GM23338 (cell line): ENCODE measurements around the gene CNOT6. TPM values are rescaled to one million over a fixed set of nuclear protein-coding genes. Genes with fewer than 3 reads are reported as not detected.

Experiments used
- ATAC-seq: fragments of 200-7000 bp; cut with Tn5 transposase; 3 replicates; pipeline ENCODE4 v1.9.1; 2020
- DNase-seq: peaks from one replicate; pipeline ENCODE4 v3.0.0-alpha.2; 2015; ENCODE audit warnings: low spot score
- H2AFZ ChIP-seq: fragments of 200-600 bp; sonication (generic); 2 replicates; pipeline ENCODE4 v1.8.0; 2016; ENCODE audit warnings: antibody characterized with exemption, mild to moderate bottlenecking, moderate library complexity
- H3F3A ChIP-seq: fragments of 200-600 bp; sonication (generic); replicated peaks from 2 replicates; pipeline ENCODE4 v1.8.0; 2017; ENCODE audit warnings: antibody characterized with exemption, mixed run types, low read depth
- H3K27ac ChIP-seq: fragments of 200-600 bp; sonication (generic); 2 replicates; pipeline ENCODE4 v1.6.1; 2016; ENCODE audit warnings: low read depth
- H3K27me3 ChIP-seq: fragments of 200-600 bp; sonication (generic); 2 replicates; pipeline ENCODE4 v1.8.0; 2016; ENCODE audit warnings: mild to moderate bottlenecking, mixed run types, moderate library complexity; ENCODE audit not compliant: insufficient read depth
- H3K36me3 ChIP-seq: fragments of 200-600 bp; sonication (generic); 2 replicates; pipeline ENCODE4 v1.8.0; 2016; ENCODE audit warnings: mild to moderate bottlenecking; ENCODE audit not compliant: insufficient read depth
- H3K4me1 ChIP-seq: fragments of 200-600 bp; sonication (generic); 2 replicates; pipeline ENCODE4 v1.8.0; 2016; ENCODE audit warnings: mild to moderate bottlenecking, moderate library complexity; ENCODE audit not compliant: insufficient read depth
- H3K4me2 ChIP-seq: fragments of 200-600 bp; sonication (generic); 2 replicates; pipeline ENCODE4 v1.7.1; 2017; ENCODE audit warnings: mixed run types
- H3K4me3 ChIP-seq: fragments of 200-600 bp; sonication (generic); 2 replicates; pipeline ENCODE4 v1.6.1; 2016; ENCODE audit warnings: mixed run types
- H3K79me2 ChIP-seq: fragments of 200-600 bp; sonication (generic); replicated peaks from 2 replicates; pipeline ENCODE4 v1.8.0; 2017; ENCODE audit warnings: mild to moderate bottlenecking; ENCODE audit not compliant: insufficient read depth
- H3K9me2 ChIP-seq: fragments of 200-600 bp; sonication (generic); 2 replicates; pipeline ENCODE4 v1.8.0; 2017; ENCODE audit not compliant: insufficient read depth
- H4K20me1 ChIP-seq: fragments of 200-600 bp; sonication (generic); replicated peaks from 2 replicates; pipeline ENCODE4 v1.8.0; 2017; ENCODE audit warnings: mild to moderate bottlenecking; ENCODE audit not compliant: insufficient read depth
- H3K27ac Mint-ChIP-seq: 2 replicates; pipeline ENCODE4 v1.8.0; 2020; ENCODE audit warnings: inconsistent platforms, mild to moderate bottlenecking, moderate library complexity, mixed read lengths
- H3K27me3 Mint-ChIP-seq: 3 replicates; pipeline ENCODE4 v1.8.0; 2022; ENCODE audit warnings: low read depth, mild to moderate bottlenecking, moderate library complexity, mixed read lengths, inconsistent platforms; ENCODE audit not compliant: insufficient read depth, poor library complexity
- H3K36me3 Mint-ChIP-seq: 3 replicates; pipeline ENCODE4 v1.8.0; 2021; ENCODE audit warnings: low read depth, mild to moderate bottlenecking, inconsistent platforms, moderate library complexity, mixed read lengths
- H3K4me1 Mint-ChIP-seq: 3 replicates; pipeline ENCODE4 v1.8.0; 2020; ENCODE audit warnings: mild to moderate bottlenecking, inconsistent platforms, mixed read lengths
- H3K4me3 Mint-ChIP-seq: 3 replicates; pipeline ENCODE4 v1.8.0; 2021; ENCODE audit warnings: moderate library complexity, mild to moderate bottlenecking, inconsistent platforms, mixed read lengths
- H3K9me3 Mint-ChIP-seq: 3 replicates; pipeline ENCODE4 v1.8.0; 2020; ENCODE audit warnings: moderate library complexity, mild to moderate bottlenecking, inconsistent platforms, mixed read lengths
- CREB1 ChIP-seq: fragments of 250-450 bp; sonication (Bioruptor Pico); IDR thresholded peaks from 2 replicates; pipeline ENCODE4 v1.5.0; 2020; ENCODE audit warnings: low read depth, mild to moderate bottlenecking, moderate library complexity
- EZH2 ChIP-seq: fragments of 200-600 bp; sonication (generic); IDR thresholded peaks from one replicate; pipeline ENCODE4 v1.8.0; 2017; ENCODE audit warnings: antibody characterized with exemption, mild to moderate bottlenecking, low read depth; ENCODE audit not compliant: unreplicated experiment
- EZH2phosphoT487 ChIP-seq: fragments of 200-600 bp; sonication (generic); IDR thresholded peaks from one replicate; pipeline ENCODE4 v1.8.1; 2018; ENCODE audit warnings: antibody characterized with exemption; ENCODE audit not compliant: unreplicated experiment
- JUNB ChIP-seq: IDR thresholded peaks from one replicate; pipeline ENCODE4 v1.6.1; 2016; ENCODE audit warnings: antibody characterized with exemption; ENCODE audit not compliant: unreplicated experiment
- POLR2AphosphoS5 ChIP-seq: IDR thresholded peaks from 2 replicates; pipeline ENCODE4 v1.6.1; 2016; ENCODE audit warnings: antibody characterized with exemption, low read depth
- STAT1 ChIP-seq: IDR thresholded peaks from one replicate; pipeline ENCODE4 v1.6.1; 2016; ENCODE audit warnings: antibody characterized with exemption; ENCODE audit not compliant: unreplicated experiment
- ZNF114 ChIP-seq: fragments of 250-450 bp; sonication (Bioruptor Pico); IDR thresholded peaks from 2 replicates; pipeline ENCODE4 v1.5.0; 2020; ENCODE audit warnings: mild to moderate bottlenecking, moderate library complexity
- ZNF331 ChIP-seq: fragments of 250-450 bp; sonication (Bioruptor Pico); IDR thresholded peaks from 2 replicates; pipeline ENCODE4 v1.5.0; 2020; ENCODE audit warnings: low read depth, mild to moderate bottlenecking, moderate library complexity
- polyA plus RNA-seq: library from polyadenylated mRNA; unstranded; fragments of >200 nt; fragmentation: Nextera tagmentation; extraction: Ambion mirVana; gene quantifications from 2 replicates; pipeline ENCODE4 v1.2.1, GENCODE V29; 2016
- total RNA-seq: library from RNA; depleted of rRNA; stranded (reverse); fragments of >200 nt; shearing (Covaris generic); gene quantifications from 2 replicates; pipeline ENCODE4 v1.2.3, GENCODE V29; 2014
- TF ChIP-seq, protein P1 (sequence below), 2 experiments: fragments of 200-600 bp in 1 of 2; sonication (generic) in 1 of 2; conservative IDR thresholded peaks; 2 replicates each; pipeline versions ENCODE4 v1.5.1 to v1.6.1; 2016 to 2017; ENCODE audit warnings: antibody characterized with exemption in 2 of 2, low read depth in 2 of 2, mild to moderate bottlenecking in 2 of 2, moderate library complexity in 1 of 2
- TF ChIP-seq, protein P2 (sequence below): IDR thresholded peaks from 2 replicates; pipeline ENCODE4 v1.6.1; 2016; ENCODE audit warnings: antibody characterized with exemption
- TF ChIP-seq, protein P3 (sequence below): IDR thresholded peaks from one replicate; pipeline ENCODE4 v1.6.1; 2018; ENCODE audit warnings: antibody characterized with exemption; ENCODE audit not compliant: unreplicated experiment

CNOT6 gene
- total and polyA plus RNA-seq, 2 experiments from 2014 or later, result 14.6 to 38.7 TPM

DNA sequence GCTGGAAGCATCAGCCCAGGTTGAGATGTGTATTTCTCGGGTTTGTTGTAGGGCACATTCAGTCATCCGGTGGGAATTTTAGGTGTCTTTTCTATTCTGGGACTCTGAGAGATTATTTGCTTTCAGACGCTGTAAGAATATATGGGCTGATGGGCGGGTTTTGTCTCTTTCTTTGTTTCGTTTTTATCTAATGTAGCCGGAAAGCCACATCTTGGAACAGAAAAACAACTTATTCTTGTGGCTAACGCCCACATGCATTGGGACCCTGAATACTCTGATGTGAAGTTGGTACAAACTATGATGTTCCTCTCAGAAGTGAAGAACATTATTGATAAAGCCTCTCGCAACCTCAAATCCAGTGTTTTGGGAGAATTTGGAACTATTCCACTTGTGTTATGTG lies 74.7 kb downstream of the CNOT6 start:
- H3K79me2 ChIP-seq, result peaks cover 6% of the 10 kb centered on the region
- Mint-ChIP-seq H3K27me3 (peaks cover 6% of the 10 kb centered on the region), H3K9me3 (no peaks in the 10 kb centered on the region), H3K4me3 (no peak overlapping the region), H3K4me1 (no peaks in the 10 kb centered on the region), H3K27ac (no peak overlapping the region), H3K36me3 (peaks cover 77% of the 10 kb centered on the region)
- H3K27me3 ChIP-seq, result no peaks in the 10 kb centered on the region
- ATAC-seq (no peak), DNase-seq (no peak)
- H3K4me2 ChIP-seq, result no peak overlapping the region
- no peak for TF ChIP-seq EZH2
- TF ChIP-seq, protein P1, sequence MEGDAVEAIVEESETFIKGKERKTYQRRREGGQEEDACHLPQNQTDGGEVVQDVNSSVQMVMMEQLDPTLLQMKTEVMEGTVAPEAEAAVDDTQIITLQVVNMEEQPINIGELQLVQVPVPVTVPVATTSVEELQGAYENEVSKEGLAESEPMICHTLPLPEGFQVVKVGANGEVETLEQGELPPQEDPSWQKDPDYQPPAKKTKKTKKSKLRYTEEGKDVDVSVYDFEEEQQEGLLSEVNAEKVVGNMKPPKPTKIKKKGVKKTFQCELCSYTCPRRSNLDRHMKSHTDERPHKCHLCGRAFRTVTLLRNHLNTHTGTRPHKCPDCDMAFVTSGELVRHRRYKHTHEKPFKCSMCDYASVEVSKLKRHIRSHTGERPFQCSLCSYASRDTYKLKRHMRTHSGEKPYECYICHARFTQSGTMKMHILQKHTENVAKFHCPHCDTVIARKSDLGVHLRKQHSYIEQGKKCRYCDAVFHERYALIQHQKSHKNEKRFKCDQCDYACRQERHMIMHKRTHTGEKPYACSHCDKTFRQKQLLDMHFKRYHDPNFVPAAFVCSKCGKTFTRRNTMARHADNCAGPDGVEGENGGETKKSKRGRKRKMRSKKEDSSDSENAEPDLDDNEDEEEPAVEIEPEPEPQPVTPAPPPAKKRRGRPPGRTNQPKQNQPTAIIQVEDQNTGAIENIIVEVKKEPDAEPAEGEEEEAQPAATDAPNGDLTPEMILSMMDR (conservative IDR thresholded peaks at IDR 0.05; ENCODE audit: low read depth in 2 of 2), result no peak
- TF ChIP-seq STAT1, result no peak
- no peak for TF ChIP-seq CREB1 (CRISPR knock-in tag)
- TF ChIP-seq ZNF114 (CRISPR knock-in tag), result no peak
- TF ChIP-seq EZH2phosphoT487, result no peak
- TF ChIP-seq, protein P2, sequence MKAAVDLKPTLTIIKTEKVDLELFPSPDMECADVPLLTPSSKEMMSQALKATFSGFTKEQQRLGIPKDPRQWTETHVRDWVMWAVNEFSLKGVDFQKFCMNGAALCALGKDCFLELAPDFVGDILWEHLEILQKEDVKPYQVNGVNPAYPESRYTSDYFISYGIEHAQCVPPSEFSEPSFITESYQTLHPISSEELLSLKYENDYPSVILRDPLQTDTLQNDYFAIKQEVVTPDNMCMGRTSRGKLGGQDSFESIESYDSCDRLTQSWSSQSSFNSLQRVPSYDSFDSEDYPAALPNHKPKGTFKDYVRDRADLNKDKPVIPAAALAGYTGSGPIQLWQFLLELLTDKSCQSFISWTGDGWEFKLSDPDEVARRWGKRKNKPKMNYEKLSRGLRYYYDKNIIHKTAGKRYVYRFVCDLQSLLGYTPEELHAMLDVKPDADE, result no peak
- TF ChIP-seq POLR2AphosphoS5, result no peak
- no peak for TF ChIP-seq ZNF331 (CRISPR knock-in tag)
- no peaks in the 10 kb centered on the region for H3F3A ChIP-seq
- H4K20me1 ChIP-seq, result peaks cover 13% of the 10 kb centered on the region
- no peak overlapping the region for H2AFZ ChIP-seq
- H3K27ac ChIP-seq, result no peak overlapping the region
- H3K4me1 ChIP-seq, result no peaks in the 10 kb centered on the region
- no peak overlapping the region for H3K4me3 ChIP-seq
- H3K36me3 ChIP-seq, result peaks cover 39% of the 10 kb centered on the region
- no peaks in the 10 kb centered on the region for H3K9me2 ChIP-seq

GRCh38 chr5:180575571-180575970 lies 81.4 kb downstream of the CNOT6 start:
- H3K4me3 Mint-ChIP-seq, result no peak overlapping the region
- peaks cover 9% of the 10 kb centered on the region for H3K27me3 Mint-ChIP-seq
- ATAC-seq, result no peak
- Histone ChIP-seq H3K4me1 (no peaks in the 10 kb centered on the region), H3K4me2 (no peak overlapping the region), H2AFZ (no peak overlapping the region), H3K27me3 (no peaks in the 10 kb centered on the region), H3K36me3 (peaks cover 25% of the 10 kb centered on the region), H3K79me2 (no peaks in the 10 kb centered on the region), H3K27ac (no peak overlapping the region), H3K4me3 (no peak overlapping the region), H4K20me1 (peaks cover 25% of the 10 kb centered on the region; the same call in 1 of the 2 replicates), H3F3A (no peaks in the 10 kb centered on the region), H3K9me2 (no peaks in the 10 kb centered on the region)
- DNase-seq, result no peak
- H3K4me1 Mint-ChIP-seq, result no peaks in the 10 kb centered on the region
- H3K27ac Mint-ChIP-seq, result 0 out of 2 replicates have a peak overlapping the region, but pooled peaks have one; percentile 1
- H3K9me3 Mint-ChIP-seq, result no peaks in the 10 kb centered on the region
- peaks cover 59% of the 10 kb centered on the region for H3K36me3 Mint-ChIP-seq
- TF ChIP-seq STAT1, result no peak
- TF ChIP-seq JUNB, result no peak
- no peak for TF ChIP-seq POLR2AphosphoS5
- no peak for TF ChIP-seq EZH2phosphoT487
- TF ChIP-seq, protein P3, sequence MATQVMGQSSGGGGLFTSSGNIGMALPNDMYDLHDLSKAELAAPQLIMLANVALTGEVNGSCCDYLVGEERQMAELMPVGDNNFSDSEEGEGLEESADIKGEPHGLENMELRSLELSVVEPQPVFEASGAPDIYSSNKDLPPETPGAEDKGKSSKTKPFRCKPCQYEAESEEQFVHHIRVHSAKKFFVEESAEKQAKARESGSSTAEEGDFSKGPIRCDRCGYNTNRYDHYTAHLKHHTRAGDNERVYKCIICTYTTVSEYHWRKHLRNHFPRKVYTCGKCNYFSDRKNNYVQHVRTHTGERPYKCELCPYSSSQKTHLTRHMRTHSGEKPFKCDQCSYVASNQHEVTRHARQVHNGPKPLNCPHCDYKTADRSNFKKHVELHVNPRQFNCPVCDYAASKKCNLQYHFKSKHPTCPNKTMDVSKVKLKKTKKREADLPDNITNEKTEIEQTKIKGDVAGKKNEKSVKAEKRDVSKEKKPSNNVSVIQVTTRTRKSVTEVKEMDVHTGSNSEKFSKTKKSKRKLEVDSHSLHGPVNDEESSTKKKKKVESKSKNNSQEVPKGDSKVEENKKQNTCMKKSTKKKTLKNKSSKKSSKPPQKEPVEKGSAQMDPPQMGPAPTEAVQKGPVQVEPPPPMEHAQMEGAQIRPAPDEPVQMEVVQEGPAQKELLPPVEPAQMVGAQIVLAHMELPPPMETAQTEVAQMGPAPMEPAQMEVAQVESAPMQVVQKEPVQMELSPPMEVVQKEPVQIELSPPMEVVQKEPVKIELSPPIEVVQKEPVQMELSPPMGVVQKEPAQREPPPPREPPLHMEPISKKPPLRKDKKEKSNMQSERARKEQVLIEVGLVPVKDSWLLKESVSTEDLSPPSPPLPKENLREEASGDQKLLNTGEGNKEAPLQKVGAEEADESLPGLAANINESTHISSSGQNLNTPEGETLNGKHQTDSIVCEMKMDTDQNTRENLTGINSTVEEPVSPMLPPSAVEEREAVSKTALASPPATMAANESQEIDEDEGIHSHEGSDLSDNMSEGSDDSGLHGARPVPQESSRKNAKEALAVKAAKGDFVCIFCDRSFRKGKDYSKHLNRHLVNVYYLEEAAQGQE, result no peak
- TF ChIP-seq ZNF331 (CRISPR knock-in tag), result no peak
- no peak for TF ChIP-seq ZNF114 (CRISPR knock-in tag)
- TF ChIP-seq EZH2, result no peak
